ENCODE data around the gene ADAM33. TPM values are rescaled to one million over a fixed set of nuclear protein-coding genes. Genes with fewer than 3 reads are reported as not detected.
A peak's percentile ranks its signal among the peaks of the same experiment; 100 is the strongest.

The ADAM33 gene
- total RNA-seq, 2 experiments from 2014 or later = not detected

DNA sequence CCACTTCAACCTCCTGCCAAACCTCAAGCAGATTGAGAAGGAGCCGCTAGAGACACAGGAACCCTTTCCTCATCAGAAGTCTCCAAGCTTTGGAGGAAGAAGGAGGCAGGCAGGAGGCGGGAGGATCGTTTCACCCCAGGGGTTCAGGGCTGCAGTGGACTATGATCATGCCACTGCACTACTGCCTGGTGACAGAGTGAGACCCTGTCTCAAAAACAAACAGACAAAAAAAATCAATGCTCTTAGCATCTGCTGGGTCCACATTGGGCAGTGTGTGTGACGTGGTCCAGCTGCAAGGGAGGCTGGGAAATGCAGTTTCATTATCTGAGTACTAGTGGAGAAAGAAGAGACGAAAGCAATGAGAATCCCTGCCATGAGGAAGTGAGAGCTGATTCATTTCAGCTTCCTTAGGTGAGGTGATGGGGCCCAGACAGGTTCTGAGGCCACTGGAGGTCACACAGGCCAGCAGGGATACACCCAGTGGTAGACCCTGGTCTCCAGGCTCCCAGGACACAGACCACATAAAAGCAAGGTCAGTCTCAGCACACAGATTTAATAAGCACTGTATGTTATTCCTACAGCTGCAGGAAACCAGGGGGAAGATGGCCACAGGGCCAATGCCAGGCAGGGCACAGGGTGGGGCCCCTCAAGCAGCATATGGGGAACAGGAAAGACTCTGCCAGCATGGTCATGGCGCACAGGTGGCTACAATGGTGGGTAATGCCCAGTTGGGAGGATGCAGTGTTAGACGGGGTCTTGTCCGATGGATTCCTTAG is 22.9 kb downstream of the ADAM33 start:
- peaks cover 6% of the 10 kb centered on the region for H3K4me1 ChIP-seq (ENCODE audit: insufficient read depth, low read length)
- H3K27ac ChIP-seq (ENCODE audit: low read depth in 1 of 2, low read length in 2 of 2) = no peak overlapping the region
- H3K9me3 ChIP-seq (ENCODE audit: control insufficient read depth in 1 of 2, insufficient read depth in 1 of 2, low read length in 2 of 2) = peaks cover 0 to 10% of the 10 kb centered on the region in 2 experiments
- no peak overlapping the region for H3K27ac Mint-ChIP-seq
- H3K4me1 Mint-ChIP-seq (ENCODE audit: low read depth) = peaks cover 3% of the 10 kb centered on the region
- H3K4me3 ChIP-seq (ENCODE audit: low read length) = no peak overlapping the region
- no peak overlapping the region for H3K4me3 Mint-ChIP-seq
- intact Hi-C loops (cut with DNase I, micrococcal nuclease) = no loop called here
- H3K9me3 Mint-ChIP-seq = no peaks in the 10 kb centered on the region
- H3K27me3 ChIP-seq (ENCODE audit: control insufficient read depth in 1 of 2, insufficient read depth in 2 of 2, low read length in 2 of 2) = peaks cover 29 to 39% of the 10 kb centered on the region in 2 experiments
- H3K36me3 Mint-ChIP-seq (ENCODE audit: low read depth) = no peaks in the 10 kb centered on the region
- POLR2A ChIA-PET = no interaction called here
- H3K36me3 ChIP-seq (ENCODE audit: insufficient read depth, low read length) = no peaks in the 10 kb centered on the region
- CTCF ChIA-PET = no interaction called here
- peak in 2 of 14 experiments; percentile 16 to 19 for DNase-seq
- peaks cover 40% of the 10 kb centered on the region for H3K27me3 Mint-ChIP-seq
- ATAC-seq (ENCODE audit: poor library complexity) = no peak
- TF ChIP-seq, protein P1, sequence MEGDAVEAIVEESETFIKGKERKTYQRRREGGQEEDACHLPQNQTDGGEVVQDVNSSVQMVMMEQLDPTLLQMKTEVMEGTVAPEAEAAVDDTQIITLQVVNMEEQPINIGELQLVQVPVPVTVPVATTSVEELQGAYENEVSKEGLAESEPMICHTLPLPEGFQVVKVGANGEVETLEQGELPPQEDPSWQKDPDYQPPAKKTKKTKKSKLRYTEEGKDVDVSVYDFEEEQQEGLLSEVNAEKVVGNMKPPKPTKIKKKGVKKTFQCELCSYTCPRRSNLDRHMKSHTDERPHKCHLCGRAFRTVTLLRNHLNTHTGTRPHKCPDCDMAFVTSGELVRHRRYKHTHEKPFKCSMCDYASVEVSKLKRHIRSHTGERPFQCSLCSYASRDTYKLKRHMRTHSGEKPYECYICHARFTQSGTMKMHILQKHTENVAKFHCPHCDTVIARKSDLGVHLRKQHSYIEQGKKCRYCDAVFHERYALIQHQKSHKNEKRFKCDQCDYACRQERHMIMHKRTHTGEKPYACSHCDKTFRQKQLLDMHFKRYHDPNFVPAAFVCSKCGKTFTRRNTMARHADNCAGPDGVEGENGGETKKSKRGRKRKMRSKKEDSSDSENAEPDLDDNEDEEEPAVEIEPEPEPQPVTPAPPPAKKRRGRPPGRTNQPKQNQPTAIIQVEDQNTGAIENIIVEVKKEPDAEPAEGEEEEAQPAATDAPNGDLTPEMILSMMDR (IDR thresholded peaks at IDR 0.05) = no peak

DNA sequence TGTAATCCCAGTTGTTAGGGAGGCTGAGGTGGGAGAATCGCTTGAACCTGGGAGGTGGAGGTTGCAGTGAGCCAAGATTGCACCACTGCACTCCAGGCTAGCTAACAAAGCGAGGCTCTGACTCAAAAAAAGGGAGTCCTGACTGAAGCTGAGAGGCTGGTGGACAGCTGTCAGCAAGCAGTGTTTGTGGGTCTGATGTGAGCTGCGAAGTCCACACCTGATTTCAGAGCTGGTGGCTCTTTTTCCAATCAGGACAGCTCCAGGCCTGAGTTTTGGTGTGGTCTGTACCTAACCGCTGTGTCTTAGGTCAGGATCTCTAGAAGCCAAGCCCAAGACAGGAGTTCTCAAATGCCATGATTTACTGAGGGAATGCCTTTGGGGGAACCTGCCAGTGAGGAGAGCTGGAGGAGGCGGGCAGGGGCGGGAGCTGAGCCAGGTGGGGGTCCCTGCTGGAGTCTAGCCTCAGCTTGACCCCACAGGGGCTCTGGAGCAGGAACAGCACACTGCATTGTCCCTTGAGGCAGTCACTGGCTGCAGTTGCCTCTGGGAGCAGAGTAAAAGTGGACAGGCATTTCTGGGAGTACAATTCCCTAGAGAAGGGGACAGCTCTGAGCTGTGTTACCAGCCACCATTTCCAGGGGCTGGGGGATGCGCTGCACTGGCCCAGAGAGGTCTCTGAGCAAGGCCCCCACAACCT is 23.6 kb downstream of the ADAM33 start:
- peak in 1 of 14 experiments; percentile 12 for DNase-seq

DNA sequence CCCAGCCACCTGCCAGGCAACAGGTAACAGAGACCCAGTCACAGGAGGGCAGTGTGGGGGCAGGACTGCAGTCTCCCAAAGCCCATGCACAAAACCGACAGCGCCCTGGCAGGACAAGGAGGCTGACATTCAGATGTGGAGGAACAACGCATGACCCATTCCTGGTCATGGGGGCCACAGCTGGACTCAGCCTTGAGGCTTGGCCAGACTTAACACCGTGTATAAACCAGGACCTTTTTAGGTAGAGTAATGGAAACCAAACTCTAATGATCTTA is 26.7 kb downstream of the ADAM33 start:
- TF ChIP-seq, protein P1 (IDR thresholded peaks at IDR 0.05) = no peak
- H3K36me3 ChIP-seq (ENCODE audit: insufficient read depth, low read length) = no peaks in the 10 kb centered on the region
- intact Hi-C loops (cut with DNase I, micrococcal nuclease) = no loop called here

More for the DNA sequence above, 23.6 kb downstream of the ADAM33 start:
- H3K4me3 ChIP-seq (ENCODE audit: low read length) = no peak overlapping the region
- Mint-ChIP-seq H3K27ac (no peak overlapping the region), H3K27me3 (peaks cover 34% of the 10 kb centered on the region), H3K4me3 (no peak overlapping the region), H3K4me1 (ENCODE audit: low read depth) (peaks cover 3% of the 10 kb centered on the region), H3K9me3 (no peaks in the 10 kb centered on the region), H3K36me3 (ENCODE audit: low read depth) (no peaks in the 10 kb centered on the region)
- TF ChIP-seq, protein P1 (IDR thresholded peaks at IDR 0.05) = no peak
- no peaks in the 10 kb centered on the region for H3K36me3 ChIP-seq (ENCODE audit: insufficient read depth, low read length)
- peaks cover 28 to 38% of the 10 kb centered on the region in 2 experiments for H3K27me3 ChIP-seq (ENCODE audit: control insufficient read depth in 1 of 2, insufficient read depth in 2 of 2, low read length in 2 of 2)
- peaks cover 0 to 14% of the 10 kb centered on the region in 2 experiments for H3K9me3 ChIP-seq (ENCODE audit: control insufficient read depth in 1 of 2, insufficient read depth in 1 of 2, low read length in 2 of 2)
- ChIA-PET CTCF (no interaction called here), POLR2A (no interaction called here)
- intact Hi-C loops (cut with DNase I, micrococcal nuclease) = no loop called here
- no peak for ATAC-seq (ENCODE audit: poor library complexity)
- no peak overlapping the region for H3K27ac ChIP-seq (ENCODE audit: low read depth in 1 of 2, low read length in 2 of 2)
- peaks cover 10% of the 10 kb centered on the region for H3K4me1 ChIP-seq (ENCODE audit: insufficient read depth, low read length)

More for the DNA sequence above, 26.7 kb downstream of the ADAM33 start:
- ATAC-seq (ENCODE audit: poor library complexity) = no peak
- Mint-ChIP-seq H3K4me1 (ENCODE audit: low read depth) (peaks cover 3% of the 10 kb centered on the region), H3K27ac (no peak overlapping the region), H3K9me3 (no peaks in the 10 kb centered on the region), H3K36me3 (ENCODE audit: low read depth) (peaks cover 10% of the 10 kb centered on the region), H3K4me3 (no peak overlapping the region), H3K27me3 (peaks cover 17% of the 10 kb centered on the region)
- no peak for DNase-seq
- ChIA-PET CTCF (no interaction called here), POLR2A (no interaction called here)
- Histone ChIP-seq H3K27ac (ENCODE audit: low read depth in 1 of 2, low read length in 2 of 2) (no peak overlapping the region), H3K27me3 (ENCODE audit: control insufficient read depth in 1 of 2, insufficient read depth in 2 of 2, low read length in 2 of 2) (peaks cover 11 to 12% of the 10 kb centered on the region in 2 experiments), H3K4me1 (ENCODE audit: insufficient read depth, low read length) (peaks cover 12% of the 10 kb centered on the region), H3K4me3 (ENCODE audit: low read length) (no peak overlapping the region), H3K9me3 (ENCODE audit: control insufficient read depth in 1 of 2, insufficient read depth in 1 of 2, low read length in 2 of 2) (peaks cover 0 to 14% of the 10 kb centered on the region in 2 experiments)
